GM18858 (cell line): Measurements from ENCODE around the gene C2CD4B.

Experiments used
- ATAC-seq: cut with Tn5 transposase; IDR thresholded peaks from one replicate; pipeline ENCODE4 v1.9.1; 2021; ENCODE audit not compliant: unreplicated experiment

The C2CD4B gene

GRCh38 chr15:62120776-62121175 is 44.3 kb downstream of the C2CD4B start:
- no peak for ATAC-seq

GRCh38 chr15:62119874-62120273 is 45.2 kb downstream of the C2CD4B start:
- ATAC-seq, result no peak

- no peak for ATAC-seq
These were observed 45.7 kb downstream of the C2CD4B start for GRCh38 chr15:62119227-62119864.

GRCh38 chr15:62118520-62119226 is 46.4 kb downstream of the C2CD4B start:
- no peak for ATAC-seq

DNA sequence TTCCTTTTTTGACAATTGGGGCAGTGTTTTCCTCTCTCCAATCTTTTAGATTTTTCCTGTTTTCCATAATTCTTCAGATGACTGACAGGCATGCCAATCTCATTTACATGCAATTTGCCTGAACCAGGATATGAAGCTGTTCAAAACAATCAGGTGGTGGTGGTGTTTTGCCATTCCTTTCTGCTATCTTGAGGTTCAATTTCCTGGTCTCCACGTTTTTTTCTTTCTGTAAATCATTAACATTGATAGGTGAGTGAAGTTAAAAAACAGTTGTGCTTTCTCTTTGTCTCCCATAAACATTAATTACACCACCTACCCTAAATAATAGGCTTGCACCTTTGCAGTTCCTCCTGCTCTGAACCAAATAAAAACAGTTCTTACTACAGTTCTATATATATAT is 49.2 kb downstream of the C2CD4B start:
- ATAC-seq, result no peak
